ENCODE data around the gene COLQ.
"Not testable (repeated sequence)": the region's sequence is repeated elsewhere in the genome, so short reads cannot be mapped to it uniquely, and the experiment has no call there.

COLQ gene

DNA sequence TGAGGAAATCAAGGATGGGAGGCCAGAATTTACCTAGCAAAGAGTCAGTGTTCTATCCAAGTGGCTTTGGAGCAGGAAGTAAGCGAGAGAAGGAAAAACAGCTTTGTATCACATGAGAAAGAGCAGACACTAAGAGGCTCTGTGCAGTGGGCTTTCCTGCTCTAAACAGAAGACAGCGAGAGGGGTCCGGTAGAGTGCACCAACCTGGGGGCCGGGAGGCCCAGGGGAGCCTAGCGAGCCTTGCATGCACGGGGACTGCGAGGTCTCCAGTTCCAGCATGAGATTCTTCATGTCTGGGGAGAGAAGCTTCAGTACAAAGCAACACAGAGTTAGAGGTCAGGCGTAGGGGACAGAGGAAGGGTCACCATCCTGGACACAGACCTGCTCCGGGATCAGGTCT lies 33.5 kb downstream of the COLQ start:
- DNase-seq = no peak

- no peak for DNase-seq
These were observed 34.5 kb downstream of the COLQ start for GRCh38 chr3:15486979-15487378.

DNA sequence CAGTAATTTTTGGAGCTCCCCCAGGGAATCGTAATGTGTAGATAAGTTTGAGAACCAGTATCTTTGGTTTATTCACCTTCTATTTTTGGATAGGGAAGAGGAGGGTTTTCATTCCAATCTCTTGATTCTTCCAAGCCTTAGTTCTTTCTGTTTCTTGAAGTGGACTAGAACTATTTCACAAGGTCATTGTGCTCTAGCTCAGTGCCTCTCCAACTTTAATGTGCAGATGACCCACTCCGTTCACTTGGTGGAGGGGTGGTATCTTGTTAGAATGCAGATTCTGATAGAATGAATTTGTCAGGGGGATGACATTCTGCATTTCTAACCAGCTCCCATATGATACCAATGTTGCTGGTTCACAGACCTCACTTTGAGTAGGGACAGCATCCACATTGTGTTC lies 35.5 kb downstream of the COLQ start:
- DNase-seq = no peak

DNA sequence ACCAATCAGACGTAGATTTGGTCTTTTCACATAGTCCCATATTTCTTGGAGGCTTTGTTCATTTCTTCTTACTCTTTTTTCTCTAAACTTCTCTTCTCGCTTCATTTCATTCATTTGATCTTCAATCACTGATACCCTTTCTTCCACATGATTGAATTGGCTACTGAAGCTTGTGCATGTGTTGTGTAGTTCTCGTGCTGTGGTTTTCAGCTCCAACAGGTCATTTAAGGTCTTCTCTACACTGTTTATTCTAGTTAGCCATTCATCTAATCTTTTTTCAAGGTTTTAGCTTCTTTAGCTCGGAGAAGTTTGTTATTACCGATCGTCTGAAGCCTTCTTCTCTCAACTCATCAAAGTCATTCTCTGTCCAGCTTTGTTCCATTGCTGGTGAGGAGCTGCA lies 37.0 kb downstream of the COLQ start:
- DNase-seq = not testable (repeated sequence)

DNA sequence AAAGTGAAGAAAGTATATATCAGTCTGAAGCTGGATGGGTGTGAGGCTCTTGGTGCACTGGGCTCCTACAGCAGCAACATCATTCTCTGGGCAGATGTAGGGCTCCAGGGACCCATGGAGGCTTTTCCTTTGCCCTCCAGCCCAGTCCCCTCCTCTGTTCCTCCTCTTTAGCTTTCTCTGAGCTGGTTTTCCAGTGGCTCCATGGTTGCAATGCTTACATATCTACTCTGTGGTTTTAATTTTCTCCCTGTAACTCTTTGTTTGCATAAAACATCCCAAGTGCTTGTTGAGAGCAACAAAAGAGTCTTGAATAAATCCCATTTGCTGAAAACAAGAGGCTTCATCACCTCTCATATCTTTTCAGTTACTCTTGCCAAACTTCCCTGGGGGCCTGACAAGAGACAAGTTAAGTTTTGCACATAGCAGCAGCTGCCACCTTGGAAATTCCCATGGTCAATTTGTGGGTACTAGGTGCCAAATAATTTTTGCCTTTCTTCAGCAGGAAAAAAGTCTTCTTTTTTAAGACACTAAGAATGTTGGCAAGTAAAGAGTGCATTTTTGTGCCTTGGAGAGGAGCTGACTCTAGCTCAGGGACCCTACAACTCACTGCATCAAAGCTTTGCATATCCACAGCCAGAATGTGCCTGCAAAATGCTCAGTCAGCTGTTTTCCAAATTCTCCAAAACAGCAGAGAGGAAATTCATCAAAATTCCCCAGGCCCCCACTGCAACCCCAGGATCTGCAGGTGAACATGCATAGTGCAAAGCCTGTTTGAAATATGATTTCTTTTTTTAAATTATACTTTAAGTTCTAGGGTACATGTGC lies 41.9 kb downstream of the COLQ start:
- no peak for DNase-seq

DNA sequence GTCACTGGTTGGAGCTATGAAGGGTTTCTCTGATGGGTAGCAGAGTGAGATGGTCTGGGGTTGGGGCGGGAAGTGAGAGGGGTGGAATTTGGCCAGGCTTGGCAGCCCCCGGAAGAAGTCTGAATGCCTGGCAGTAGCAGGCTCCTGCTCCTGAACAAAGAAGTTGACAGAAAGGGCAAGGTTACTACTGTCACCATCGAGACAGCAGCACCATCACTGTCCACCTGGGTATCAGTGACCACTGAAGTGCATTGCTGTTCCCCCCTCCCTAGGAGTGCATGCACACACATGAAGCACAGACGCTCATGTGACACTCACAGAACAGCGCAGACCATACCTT lies 42.9 kb downstream of the COLQ start:
- no peak for DNase-seq

GRCh38 chr3:15477951-15478639 lies 43.4 kb downstream of the COLQ start:
- no peak for DNase-seq

DNA sequence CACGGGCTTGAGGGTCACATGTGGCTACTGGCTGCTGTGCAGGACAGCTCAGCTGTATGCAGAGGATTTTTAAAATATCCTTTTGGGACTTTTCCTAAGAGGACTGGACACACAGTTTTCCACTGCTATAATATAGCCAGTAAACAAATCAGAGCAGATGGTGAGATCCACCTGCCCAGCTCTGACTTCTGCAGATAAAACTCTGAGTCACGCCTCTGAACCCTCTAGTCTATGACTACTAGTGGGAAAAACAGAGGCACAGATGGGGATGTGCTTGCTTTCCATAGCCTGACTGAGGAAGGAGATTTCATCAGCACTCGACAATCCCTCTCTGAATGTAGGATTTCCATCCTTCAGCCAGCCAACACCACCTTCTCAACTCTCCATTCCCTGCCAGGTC lies 45.1 kb downstream of the COLQ start:
- no peak for DNase-seq

- DNase-seq = no peak
These were observed 46.3 kb downstream of the COLQ start for GRCh38 chr3:15475161-15475560.

DNA sequence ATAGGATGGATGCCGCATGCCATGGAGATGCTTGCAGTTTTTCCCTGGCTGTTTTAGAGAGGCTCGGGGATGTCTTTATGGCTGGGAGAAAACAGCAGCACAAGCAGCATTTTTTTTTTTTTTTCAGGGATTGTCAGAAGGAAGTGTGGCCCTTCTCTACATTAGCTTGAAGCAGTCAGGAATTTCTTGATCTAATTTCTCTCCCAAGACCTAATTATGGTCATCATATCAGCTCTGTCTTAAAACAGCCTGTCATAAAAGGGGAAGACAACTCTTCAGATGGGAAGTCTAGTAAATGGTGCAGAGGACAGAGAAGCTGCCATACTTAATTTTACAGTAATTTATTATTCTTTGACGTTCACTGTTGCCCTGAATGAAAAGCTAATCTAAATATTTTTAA lies 49.6 kb downstream of the COLQ start:
- DNase-seq = no peak

DNA sequence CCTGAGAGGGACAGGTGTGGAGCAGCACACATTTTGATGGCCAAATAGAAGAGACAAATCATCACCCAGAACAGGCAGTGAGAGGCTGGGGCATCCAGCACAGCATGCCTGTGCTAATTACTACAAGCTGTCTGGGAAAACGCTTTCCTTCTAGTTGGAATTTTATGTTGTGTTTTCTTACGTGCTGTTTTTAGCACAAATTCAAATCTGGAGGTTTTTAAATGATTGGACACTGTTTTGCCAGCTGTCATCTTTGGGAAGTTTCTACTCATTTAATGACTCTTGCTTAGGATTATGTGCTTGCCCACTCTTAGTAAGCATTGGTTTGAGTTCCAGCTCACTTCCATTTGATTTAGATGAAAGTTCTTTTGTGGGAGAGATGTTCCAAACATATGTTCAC lies 50.7 kb downstream of the COLQ start:
- DNase-seq = no peak

DNA sequence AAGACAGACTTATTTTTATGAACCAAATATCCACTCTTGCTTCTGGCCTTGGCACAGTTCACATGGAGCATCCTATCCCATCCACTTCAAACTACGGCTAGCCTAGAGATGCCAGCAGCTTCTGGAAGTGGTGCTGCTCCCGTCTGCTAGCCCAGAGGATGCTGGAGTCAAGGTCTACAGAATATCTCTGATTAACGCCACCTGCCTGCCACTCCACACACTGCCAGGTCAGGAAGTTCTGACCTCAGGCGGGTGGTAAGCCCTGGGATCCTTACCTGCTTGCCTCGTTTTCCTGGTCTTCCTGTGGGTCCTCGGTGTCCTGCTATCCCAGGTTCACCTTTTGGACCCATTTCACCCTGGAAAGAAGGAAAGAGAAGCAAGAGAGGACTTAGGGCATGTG lies 51.2 kb downstream of the COLQ start:
- DNase-seq = no peak

GRCh38 chr3:15467227-15468181 lies 54.0 kb downstream of the COLQ start:
- no peak for DNase-seq

- DNase-seq = no peak
These were observed 55.5 kb downstream of the COLQ start for GRCh38 chr3:15465876-15466585.

- no peak for DNase-seq
These were observed 59.1 kb downstream of the COLQ start for GRCh38 chr3:15462451-15462850.

DNA sequence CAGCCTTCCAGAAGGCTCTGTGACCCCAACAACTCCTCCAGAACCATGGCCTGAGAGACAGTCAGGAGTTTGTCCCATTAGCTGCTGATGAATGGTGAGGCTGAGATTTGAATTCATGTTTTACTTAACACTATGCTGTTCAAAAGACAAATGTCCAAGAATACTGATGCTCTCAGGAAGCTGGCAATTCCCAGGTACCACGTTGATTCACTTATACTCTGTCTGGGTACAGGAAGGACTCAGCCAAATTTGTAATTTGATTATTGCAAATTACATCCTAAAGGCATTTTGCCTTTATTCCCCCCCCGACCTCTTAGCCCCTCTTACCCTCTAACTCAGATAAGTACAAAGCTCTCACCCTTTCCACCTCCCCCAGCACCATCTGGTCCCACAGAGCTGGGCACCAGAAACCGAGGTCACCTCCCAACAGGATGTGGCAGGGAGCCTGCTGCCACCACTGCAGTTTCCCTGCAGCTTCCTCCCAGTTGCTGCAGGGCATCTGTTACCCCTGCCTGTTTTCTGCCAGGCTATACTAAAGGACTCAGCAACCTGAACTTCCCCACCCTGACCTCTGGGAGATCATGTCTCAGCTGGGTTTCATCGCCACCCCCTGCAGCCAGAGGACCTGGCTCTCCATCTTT lies 60.5 kb downstream of the COLQ start:
- peak; percentile 10 to 19 for DNase-seq

- DNase-seq = no peak
These were observed 63.2 kb downstream of the COLQ start for GRCh38 chr3:15458212-15458780.

DNA sequence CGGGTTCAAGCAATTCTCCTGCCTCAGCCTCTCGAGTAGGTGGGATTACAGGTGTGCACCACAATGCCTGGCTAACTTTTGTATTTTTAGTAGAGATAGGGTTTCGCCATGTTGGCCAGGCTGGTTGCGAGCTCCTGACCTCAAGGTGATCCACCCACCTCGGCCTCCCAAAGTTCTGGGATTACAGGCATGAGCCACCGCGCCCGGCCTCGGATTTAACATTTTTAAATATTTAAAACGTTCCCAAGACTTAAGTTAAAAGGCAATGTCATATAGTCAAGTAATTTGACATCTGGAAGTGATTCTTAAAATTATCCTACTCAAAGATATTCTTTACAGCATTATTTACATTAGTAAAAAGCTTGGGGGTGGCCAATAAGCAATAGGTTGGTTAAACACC lies 64.6 kb downstream of the COLQ start:
- not testable (repeated sequence) for DNase-seq

DNA sequence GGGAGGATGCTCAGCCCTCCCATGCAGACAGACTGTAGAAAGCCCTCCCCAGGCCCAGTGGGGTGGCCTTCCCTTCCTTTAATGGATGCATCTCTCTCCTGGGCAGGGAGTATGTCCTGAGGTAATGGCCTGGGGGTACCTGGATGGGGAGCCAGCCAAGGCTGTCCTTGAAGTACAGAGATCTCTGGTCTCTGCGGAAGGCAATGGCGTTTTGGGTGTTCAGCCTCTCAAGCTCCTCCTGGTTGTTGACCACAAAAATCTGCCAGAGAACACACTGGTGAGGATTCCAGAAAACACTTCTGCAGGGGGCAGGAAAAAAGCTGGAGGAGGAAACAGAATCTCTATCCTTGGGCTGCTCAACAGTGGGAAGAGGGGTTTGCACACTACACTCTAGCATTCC lies 65.2 kb downstream of the COLQ start:
- DNase-seq = no peak

GRCh38 chr3:15455756-15456155 lies 65.8 kb downstream of the COLQ start:
- DNase-seq = no peak

DNA sequence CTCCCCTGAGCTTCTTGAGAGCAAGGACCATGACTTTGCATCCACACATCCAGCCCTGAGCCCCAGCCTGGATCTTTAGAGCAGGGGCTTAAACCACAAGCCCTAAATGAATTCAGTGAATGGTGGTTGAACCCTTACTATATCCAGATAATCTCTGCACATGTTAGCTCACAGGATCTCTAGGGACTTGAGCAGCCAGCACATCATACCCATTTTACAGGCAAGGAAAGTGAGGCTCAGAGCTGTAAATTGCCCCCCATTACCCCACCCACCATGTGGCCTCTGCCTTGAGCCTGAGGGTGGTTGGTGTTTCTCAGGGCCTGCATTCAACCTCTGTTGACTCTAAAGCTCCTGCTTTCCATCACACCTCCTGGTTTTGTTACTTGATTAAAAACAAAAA lies 66.5 kb downstream of the COLQ start:
- no peak for DNase-seq

Data from CD4-positive, alpha-beta T cell treated with Interleukin-1 beta for 1 hour (primary cell).